ENCODE data around the gene KCNH6. TPM values are rescaled to one million over a fixed set of nuclear protein-coding genes. Genes with fewer than 3 reads are reported as not detected.
A peak's percentile ranks its signal among the peaks of the same experiment; 100 is the strongest.

The KCNH6 gene
- total RNA-seq, 1 donor from 2014 or later, result not detected

- Histone ChIP-seq H3K27me3 (peaks cover 6% of the 10 kb centered on the region), H3K27ac (no peak overlapping the region), H3K4me3 (no peak overlapping the region), H3K4me1 (peaks cover 11% of the 10 kb centered on the region), H3K9me3 (no peaks in the 10 kb centered on the region), H3K36me3 (no peaks in the 10 kb centered on the region)
- intact Hi-C loops (cut with DNase I), result loop anchor here (10.0 kb wide), 1 partner anchor 59 kb away; no protein-coding TSS in a partner anchor
- TF ChIP-seq POLR2A (IDR thresholded peaks at IDR 0.05), result no peak
- TF ChIP-seq POLR2AphosphoS5 (IDR thresholded peaks at IDR 0.05; ENCODE audit: insufficient read depth in 1 of 2, low read depth in 1 of 2), result no peak
- no peak for TF ChIP-seq CTCF (IDR thresholded peaks at IDR 0.05)
- no peak for DNase-seq (ENCODE audit: extremely low spot score in 2 of 2)
Observed at GRCh38 chr17:63535640-63536039, 12.5 kb downstream of the KCNH6 start.

GRCh38 chr17:63537001-63537400 lies 13.8 kb downstream of the KCNH6 start:
- TF ChIP-seq POLR2A (IDR thresholded peaks at IDR 0.05) (no peak), POLR2AphosphoS5 (IDR thresholded peaks at IDR 0.05; ENCODE audit: insufficient read depth in 1 of 2, low read depth in 1 of 2) (no peak), CTCF (IDR thresholded peaks at IDR 0.05) (no peak)

GRCh38 chr17:63537991-63538692 lies 15.0 kb downstream of the KCNH6 start:
- peaks cover 6% of the 10 kb centered on the region for H3K27me3 ChIP-seq
- peaks cover 11% of the 10 kb centered on the region for H3K4me1 ChIP-seq
- no peaks in the 10 kb centered on the region for H3K9me3 ChIP-seq
- intact Hi-C loops (cut with DNase I), result loop anchor here (10.0 kb wide), 1 partner anchor 57 kb away; no protein-coding TSS in a partner anchor
- no peaks in the 10 kb centered on the region for H3K36me3 ChIP-seq
- TF ChIP-seq POLR2AphosphoS5 (IDR thresholded peaks at IDR 0.05; ENCODE audit: insufficient read depth in 1 of 2, low read depth in 1 of 2) (no peak), CTCF (IDR thresholded peaks at IDR 0.05) (no peak), POLR2A (IDR thresholded peaks at IDR 0.05) (no peak)
- no peak for DNase-seq (ENCODE audit: extremely low spot score in 2 of 2)
- H3K4me3 ChIP-seq, result peak overlapping the region in 1 of 2 donors; percentile 4
- H3K27ac ChIP-seq, result no peak overlapping the region

More at GRCh38 chr17:63537001-63537400, 13.8 kb downstream of the KCNH6 start:
- DNase-seq (ENCODE audit: extremely low spot score in 2 of 2), result no peak
- H3K4me1 ChIP-seq, result peaks cover 11% of the 10 kb centered on the region
- intact Hi-C loops (cut with DNase I), result loop anchor here (10.0 kb wide), 1 partner anchor 58 kb away; no protein-coding TSS in a partner anchor
- no peaks in the 10 kb centered on the region for H3K9me3 ChIP-seq
- H3K4me3 ChIP-seq, result no peak overlapping the region
- peaks cover 6% of the 10 kb centered on the region for H3K27me3 ChIP-seq
- H3K27ac ChIP-seq, result no peak overlapping the region
- H3K36me3 ChIP-seq, result no peaks in the 10 kb centered on the region

- intact Hi-C loops (cut with DNase I), result loop anchor here (10.0 kb wide), 1 partner anchor 56 kb away; no protein-coding TSS in a partner anchor
- H3K27me3 ChIP-seq, result peaks cover 6% of the 10 kb centered on the region
- TF ChIP-seq POLR2AphosphoS5 (IDR thresholded peaks at IDR 0.05; ENCODE audit: insufficient read depth in 1 of 2, low read depth in 1 of 2) (no peak), POLR2A (IDR thresholded peaks at IDR 0.05) (no peak)
- H3K27ac ChIP-seq, result no peak overlapping the region
- H3K9me3 ChIP-seq, result no peaks in the 10 kb centered on the region
- H3K4me3 ChIP-seq, result no peak overlapping the region
- no peaks in the 10 kb centered on the region for H3K36me3 ChIP-seq
- H3K4me1 ChIP-seq, result peaks cover 11% of the 10 kb centered on the region
- no peak for DNase-seq (ENCODE audit: extremely low spot score in 2 of 2)
Observed at GRCh38 chr17:63538693-63539595, 15.8 kb downstream of the KCNH6 start.

- no peak overlapping the region for H3K4me3 ChIP-seq
- intact Hi-C loops (cut with DNase I), result loop anchor here (10.0 kb wide), 1 partner anchor 96 kb away; the partner anchor contains the start of gene CYB561
- no peak for DNase-seq (ENCODE audit: extremely low spot score in 2 of 2)
Observed at GRCh38 chr17:63540590-63540989, 17.4 kb downstream of the KCNH6 start.

More at GRCh38 chr17:63540590-63540989, 17.4 kb downstream of the KCNH6 start:
- no peak for TF ChIP-seq POLR2A (IDR thresholded peaks at IDR 0.05)
- TF ChIP-seq CTCF (IDR thresholded peaks at IDR 0.05), result no peak
- TF ChIP-seq POLR2AphosphoS5 (IDR thresholded peaks at IDR 0.05; ENCODE audit: insufficient read depth in 1 of 2, low read depth in 1 of 2), result no peak
- peaks cover 11% of the 10 kb centered on the region for H3K4me1 ChIP-seq
- no peaks in the 10 kb centered on the region for H3K9me3 ChIP-seq
- H3K36me3 ChIP-seq, result no peaks in the 10 kb centered on the region
- H3K27ac ChIP-seq, result no peak overlapping the region
- H3K27me3 ChIP-seq, result peaks cover 6% of the 10 kb centered on the region
